WTC11 (cell line): ENCODE measurements around the gene ANXA11.
"Not testable (repeated sequence)": the region's sequence is repeated elsewhere in the genome, so short reads cannot be mapped to it uniquely, and the experiment has no call there.

Experiments
- CTCF ChIP-seq: fragments of 200-600 bp; IDR thresholded peaks from 2 replicates; pipeline ENCODE4 v1.8.0; 2022; ENCODE audit warnings: antibody characterized with exemption
- STAT6 ChIP-seq: sonication (generic); formaldehyde crosslinking; conservative IDR thresholded peaks from 2 replicates; pipeline ENCODE4 v1.8.1; 2023; ENCODE audit warnings: mild to moderate bottlenecking, low read depth, missing genetic modification reagents, moderate library complexity
- TCF7 ChIP-seq: sonication (generic); formaldehyde crosslinking; IDR thresholded peaks from 2 replicates; pipeline ENCODE4 v1.8.0; 2022; ENCODE audit warnings: mild to moderate bottlenecking, low read depth, missing genetic modification reagents, moderate library complexity
- ZNF396 ChIP-seq: fragments of 250-450 bp; sonication (Bioruptor Pico); IDR thresholded peaks from 2 replicates; pipeline ENCODE4 v1.8.0; 2021; ENCODE audit warnings: mild to moderate bottlenecking, moderate library complexity, borderline replicate concordance
- TF ChIP-seq, protein P1 (sequence below): fragments of 250-450 bp; sonication (Bioruptor Pico); IDR thresholded peaks from 2 replicates; pipeline ENCODE4 v1.8.0; 2021; ENCODE audit warnings: mild to moderate bottlenecking

DNA sequence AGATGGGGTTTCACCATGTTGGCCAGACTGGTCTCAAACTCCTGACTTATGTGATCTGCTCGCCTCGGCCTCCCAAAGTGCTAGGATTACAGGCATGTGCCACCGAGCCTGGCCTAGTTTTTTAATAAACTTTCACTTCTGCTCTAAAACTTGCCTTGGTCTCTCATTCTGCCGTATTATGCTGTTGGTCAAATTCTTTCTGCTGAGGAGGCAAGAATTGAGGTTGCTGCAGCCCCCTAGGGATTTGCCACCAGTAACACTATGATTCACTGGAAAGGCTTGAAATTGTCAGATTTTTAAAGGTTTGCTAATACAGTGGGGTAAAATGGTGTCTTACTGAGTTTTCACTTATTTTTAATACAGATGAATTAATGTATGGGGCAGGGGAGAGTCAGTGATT is 21.4 kb upstream of the ANXA11 start:
- TF ChIP-seq CTCF; STAT6 (CRISPR knock-in tag); TCF7 (CRISPR knock-in tag); ZNF396 (CRISPR knock-in tag): not testable (repeated sequence)
- TF ChIP-seq, protein P1, sequence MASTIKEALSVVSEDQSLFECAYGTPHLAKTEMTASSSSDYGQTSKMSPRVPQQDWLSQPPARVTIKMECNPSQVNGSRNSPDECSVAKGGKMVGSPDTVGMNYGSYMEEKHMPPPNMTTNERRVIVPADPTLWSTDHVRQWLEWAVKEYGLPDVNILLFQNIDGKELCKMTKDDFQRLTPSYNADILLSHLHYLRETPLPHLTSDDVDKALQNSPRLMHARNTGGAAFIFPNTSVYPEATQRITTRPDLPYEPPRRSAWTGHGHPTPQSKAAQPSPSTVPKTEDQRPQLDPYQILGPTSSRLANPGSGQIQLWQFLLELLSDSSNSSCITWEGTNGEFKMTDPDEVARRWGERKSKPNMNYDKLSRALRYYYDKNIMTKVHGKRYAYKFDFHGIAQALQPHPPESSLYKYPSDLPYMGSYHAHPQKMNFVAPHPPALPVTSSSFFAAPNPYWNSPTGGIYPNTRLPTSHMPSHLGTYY (CRISPR knock-in tag): not testable (repeated sequence)
